DOHH2 (cell line): ENCODE measurements around the gene ROBO1.

Source experiments
- H3F3A ChIP-seq: fragments of 200-600 bp; sonication (generic), shearing (Covaris generic); 2 replicates; pipeline ENCODE4 v1.6.0; 2016; ENCODE audit warnings: antibody characterized with exemption, mild to moderate bottlenecking; ENCODE audit not compliant: control insufficient read depth, insufficient read depth
- H3K27ac ChIP-seq: fragments of 200-600 bp; sonication (generic); 2 replicates; pipeline ENCODE4 v1.5.1; 2014; ENCODE audit warnings: low read depth, mild to moderate bottlenecking, low read length, moderate library complexity
- H3K27me3 ChIP-seq: fragments of 200-600 bp; sonication (generic); 2 replicates; pipeline ENCODE4 v1.6.1; 2014; ENCODE audit warnings: mild to moderate bottlenecking, low read length, mixed read lengths; ENCODE audit not compliant: control insufficient read depth
- H3K36me3 ChIP-seq: fragments of 200-600 bp; sonication (generic); 2 replicates; pipeline ENCODE4 v1.6.1; 2014; ENCODE audit warnings: mild to moderate bottlenecking, low read length, moderate library complexity, mixed read lengths; ENCODE audit not compliant: control insufficient read depth
- H3K4me1 ChIP-seq: fragments of 200-600 bp; sonication (generic); 2 replicates; pipeline ENCODE4 v1.6.1; 2014; ENCODE audit warnings: mild to moderate bottlenecking, low read length, mixed read lengths; ENCODE audit not compliant: control insufficient read depth
- H3K4me2 ChIP-seq: fragments of 200-600 bp; sonication (generic); 2 replicates; pipeline ENCODE4 v1.6.0; 2014; ENCODE audit warnings: mild to moderate bottlenecking, low read length, moderate library complexity
- H3K4me3 ChIP-seq: fragments of 200-600 bp; sonication (generic); 2 replicates; pipeline ENCODE4 v1.5.1; 2014; ENCODE audit warnings: mild to moderate bottlenecking, low read length, mixed read lengths
- H3K79me2 ChIP-seq: fragments of 200-600 bp; sonication (generic); 2 replicates; pipeline ENCODE4 v1.6.1; 2014; ENCODE audit warnings: mild to moderate bottlenecking, low read length, mixed read lengths; ENCODE audit not compliant: control insufficient read depth
- H3K9me2 ChIP-seq: fragments of 200-600 bp; sonication (generic); replicated peaks from 2 replicates; pipeline ENCODE4 v1.6.1; 2014; ENCODE audit warnings: mild to moderate bottlenecking, low read length, mixed read lengths; ENCODE audit not compliant: control insufficient read depth
- H3K9me3 ChIP-seq: fragments of 200-600 bp; sonication (generic); 2 replicates; pipeline ENCODE4 v1.6.1; 2014; ENCODE audit warnings: antibody characterized with exemption, low read length, mixed read lengths; ENCODE audit not compliant: control insufficient read depth, insufficient read depth
- H4K20me1 ChIP-seq: fragments of 200-600 bp; sonication (generic); 2 replicates; pipeline ENCODE4 v1.6.0; 2014; ENCODE audit warnings: low read depth, mild to moderate bottlenecking, antibody characterized with exemption, low read length, moderate library complexity; ENCODE audit not compliant: control insufficient read depth, insufficient read depth
- CTCF ChIP-seq: fragments of 200-600 bp; sonication (generic); IDR thresholded peaks from one replicate; pipeline ENCODE4 v1.5.1; 2014; ENCODE audit warnings: antibody characterized with exemption, mild to moderate bottlenecking, low read depth, low read length; ENCODE audit not compliant: poor library complexity, severe bottlenecking
- EZH2phosphoT487 ChIP-seq: fragments of 200-600 bp; sonication (generic); IDR thresholded peaks from 2 replicates; pipeline ENCODE4 v1.6.1; 2017; ENCODE audit warnings: borderline replicate concordance, mild to moderate bottlenecking, antibody characterized with exemption, low read length, moderate library complexity, mixed read lengths

ROBO1 gene

GRCh38 chr3:79766496-79767193 lies 1.2 kb downstream of the ROBO1 start:
- Histone ChIP-seq H3K9me3 (peaks cover 3% of the 10 kb centered on the region; the same call in 1 of the 2 replicates), H3K27ac (no peak overlapping the region), H4K20me1 (no peaks in the 10 kb centered on the region), H3K27me3 (no peaks in the 10 kb centered on the region), H3K79me2 (no peaks in the 10 kb centered on the region), H3K9me2 (no peaks in the 10 kb centered on the region), H3K4me2 (no peak overlapping the region), H3K4me3 (no peak overlapping the region), H3F3A (0 out of 2 replicates have a peak, but pooled peaks cover 6% of the 10 kb centered on the region), H3K4me1 (no peaks in the 10 kb centered on the region), H3K36me3 (no peaks in the 10 kb centered on the region)
- TF ChIP-seq CTCF (no peak), EZH2phosphoT487 (no peak)

- no peaks in the 10 kb centered on the region for H3K9me2 ChIP-seq
- H3F3A ChIP-seq: no peaks in the 10 kb centered on the region
- H3K27me3 ChIP-seq: no peaks in the 10 kb centered on the region
- no peaks in the 10 kb centered on the region for H3K79me2 ChIP-seq
- H3K4me1 ChIP-seq: no peaks in the 10 kb centered on the region
- peaks cover 3% of the 10 kb centered on the region; the same call in 1 of the 2 replicates for H3K9me3 ChIP-seq
- no peak overlapping the region for H3K27ac ChIP-seq
- no peak overlapping the region for H3K4me3 ChIP-seq
- H3K36me3 ChIP-seq: no peaks in the 10 kb centered on the region
- H4K20me1 ChIP-seq: no peaks in the 10 kb centered on the region
- no peak overlapping the region for H3K4me2 ChIP-seq
- TF ChIP-seq CTCF (no peak), EZH2phosphoT487 (no peak)
These were observed 1.9 kb downstream of the ROBO1 start for GRCh38 chr3:79765911-79766310.

GRCh38 chr3:79761441-79761840 lies 6.4 kb downstream of the ROBO1 start:
- Histone ChIP-seq H3F3A (no peaks in the 10 kb centered on the region), H4K20me1 (no peaks in the 10 kb centered on the region), H3K9me3 (no peaks in the 10 kb centered on the region), H3K27ac (no peak overlapping the region), H3K79me2 (no peaks in the 10 kb centered on the region), H3K4me1 (no peaks in the 10 kb centered on the region), H3K4me2 (no peak overlapping the region), H3K9me2 (no peaks in the 10 kb centered on the region), H3K27me3 (no peaks in the 10 kb centered on the region), H3K36me3 (no peaks in the 10 kb centered on the region), H3K4me3 (no peak overlapping the region)
- TF ChIP-seq CTCF (no peak), EZH2phosphoT487 (no peak)
